ENCODE results near the gene KCNH4.
"Not testable (repeated sequence)": the region's sequence is repeated elsewhere in the genome, so short reads cannot be mapped to it uniquely, and the experiment has no call there.

Gene KCNH4

GRCh38 chr17:42180922-42181850, at the start of gene KCNH4:
Gene KCNH4 (minus strand): TSS chr17:42181142. CDS start chr17:42180945, 197 bp downstream.
- peak; percentile 62 for DNase-seq

- DNase-seq = no peak
Observed at GRCh38 chr17:42230225-42230624, 49.3 kb upstream of the KCNH4 start.

GRCh38 chr17:42227849-42228700, 47.1 kb upstream of the KCNH4 start:
- no peak for DNase-seq

GRCh38 chr17:42225646-42226045, 44.7 kb upstream of the KCNH4 start:
- DNase-seq = no peak

- DNase-seq = no peak
Observed at GRCh38 chr17:42224651-42225050, 43.7 kb upstream of the KCNH4 start.

GRCh38 chr17:42221886-42222745, 41.2 kb upstream of the KCNH4 start:
- DNase-seq = peak; percentile 32

- not testable (repeated sequence) for DNase-seq
Observed at GRCh38 chr17:42219280-42219679, 38.3 kb upstream of the KCNH4 start.

GRCh38 chr17:42214156-42214555, 33.2 kb upstream of the KCNH4 start:
- DNase-seq = no peak

GRCh38 chr17:42212382-42212781, 31.4 kb upstream of the KCNH4 start:
- no peak for DNase-seq

- DNase-seq = peak; percentile 83
Observed at GRCh38 chr17:42211921-42212341, 31.0 kb upstream of the KCNH4 start.

- DNase-seq = no peak
Observed at GRCh38 chr17:42210046-42210445, 29.1 kb upstream of the KCNH4 start.

GRCh38 chr17:42206153-42206612, 25.2 kb upstream of the KCNH4 start:
- not testable (repeated sequence) for DNase-seq

GRCh38 chr17:42203354-42203753, 22.4 kb upstream of the KCNH4 start:
- DNase-seq = no peak

GRCh38 chr17:42202696-42203095, 21.8 kb upstream of the KCNH4 start:
- no peak for DNase-seq

GRCh38 chr17:42202159-42202558, 21.2 kb upstream of the KCNH4 start:
- no peak for DNase-seq

- DNase-seq = no peak
Observed at GRCh38 chr17:42201458-42201772, 20.5 kb upstream of the KCNH4 start.

- DNase-seq = no peak
Observed at GRCh38 chr17:42200706-42201457, 19.9 kb upstream of the KCNH4 start.

- no peak for DNase-seq
Observed at GRCh38 chr17:42199416-42200011, 18.6 kb upstream of the KCNH4 start.

- DNase-seq = no peak
Observed at GRCh38 chr17:42198897-42199296, 18.0 kb upstream of the KCNH4 start.

GRCh38 chr17:42197564-42198156, 16.7 kb upstream of the KCNH4 start:
- no peak for DNase-seq
